Hindlimb muscle (tissue), 1 donor: ENCODE results near the gene TEAD1. TPM values are rescaled to one million over a fixed set of nuclear protein-coding genes. Genes with fewer than 3 reads are reported as not detected.

Source experiments
- DNase-seq: peaks from one replicate; pipeline ENCODE4 v3.0.0-alpha.2; 2013
- polyA plus RNA-seq: library from polyadenylated mRNA; unstranded; fragments of 120-200 nt; gene quantifications from one replicate; pipeline ENCODE4 v1.2.1, GENCODE V29; 2013; ENCODE audit not compliant: insufficient read length

TEAD1 gene
- polyA plus RNA-seq, 1 donor = 95.3 TPM

GRCh38 chr11:12815931-12816494 lies 141.8 kb downstream of the TEAD1 start:
- no peak for DNase-seq

- no peak for DNase-seq
These were observed 143.6 kb downstream of the TEAD1 start for GRCh38 chr11:12817681-12818332.

- no peak for DNase-seq
These were observed 144.3 kb downstream of the TEAD1 start for GRCh38 chr11:12818333-12819015.

GRCh38 chr11:12822392-12823022 lies 148.3 kb downstream of the TEAD1 start:
- no peak for DNase-seq

- no peak for DNase-seq
These were observed 150.2 kb downstream of the TEAD1 start for GRCh38 chr11:12824281-12825041.

- no peak for DNase-seq
These were observed 152.2 kb downstream of the TEAD1 start for GRCh38 chr11:12826441-12826840.

- no peak for DNase-seq
These were observed 153.1 kb downstream of the TEAD1 start for GRCh38 chr11:12827369-12827768.

- DNase-seq = peak; percentile 74
These were observed 153.9 kb downstream of the TEAD1 start for GRCh38 chr11:12827929-12828812.

GRCh38 chr11:12829131-12829530 lies 154.9 kb downstream of the TEAD1 start:
- DNase-seq = no peak

GRCh38 chr11:12829540-12830314 lies 155.5 kb downstream of the TEAD1 start:
- DNase-seq = no peak

- no peak for DNase-seq
These were observed 157.4 kb downstream of the TEAD1 start for GRCh38 chr11:12831471-12832202.

GRCh38 chr11:12832480-12833224 lies 158.4 kb downstream of the TEAD1 start:
- no peak for DNase-seq

- no peak for DNase-seq
These were observed 159.9 kb downstream of the TEAD1 start for GRCh38 chr11:12834166-12834565.

GRCh38 chr11:12834630-12835029 lies 160.4 kb downstream of the TEAD1 start:
- DNase-seq = no peak

- no peak for DNase-seq
These were observed 161.1 kb downstream of the TEAD1 start for GRCh38 chr11:12835286-12835685.

GRCh38 chr11:12838463-12839123 lies 164.4 kb downstream of the TEAD1 start:
- no peak for DNase-seq

GRCh38 chr11:12840871-12841660 lies 166.8 kb downstream of the TEAD1 start:
- no peak for DNase-seq
